HEK293T (cell line): ENCODE measurements around the gene HTT.

Source experiments
- ARNT ChIP-seq: fragments of 450-650 bp; IDR thresholded peaks from 2 replicates; pipeline ENCODE4 v1.6.1; 2017; ENCODE audit warnings: mild to moderate bottlenecking
- BHLHE40 ChIP-seq: fragments of 450-650 bp; IDR thresholded peaks from 2 replicates; pipeline ENCODE4 v1.6.1; 2016; ENCODE audit warnings: mild to moderate bottlenecking, moderate library complexity, borderline replicate concordance
- CTBP1 ChIP-seq: fragments of 450-650 bp; IDR thresholded peaks from 2 replicates; pipeline ENCODE4 v1.6.1; 2016; ENCODE audit warnings: borderline replicate concordance
- ELF4 ChIP-seq: fragments of 450-650 bp; IDR thresholded peaks from 2 replicates; pipeline ENCODE4 v1.6.1; 2017; ENCODE audit warnings: antibody characterized with exemption
- FOXM1 ChIP-seq: fragments of 450-650 bp; IDR thresholded peaks from 2 replicates; pipeline ENCODE4 v1.6.1; 2017; ENCODE audit warnings: mild to moderate bottlenecking, borderline replicate concordance
- HDGF ChIP-seq: fragments of 450-650 bp; IDR thresholded peaks from 2 replicates; pipeline ENCODE4 v1.6.1; 2017; ENCODE audit warnings: antibody characterized with exemption, borderline replicate concordance
- NFRKB ChIP-seq: fragments of 450-650 bp; IDR thresholded peaks from 2 replicates; pipeline ENCODE4 v1.6.1; 2016; ENCODE audit warnings: mild to moderate bottlenecking, moderate library complexity
- SP1 ChIP-seq: fragments of 450-650 bp; IDR thresholded peaks from 2 replicates; pipeline ENCODE4 v1.6.1; 2017
- SUZ12 ChIP-seq: fragments of 450-650 bp; IDR thresholded peaks from 2 replicates; pipeline ENCODE4 v1.6.1; 2016; ENCODE audit warnings: mild to moderate bottlenecking
- TARDBP ChIP-seq: fragments of 450-650 bp; IDR thresholded peaks from 2 replicates; pipeline ENCODE4 v1.6.1; 2016
- ZNF384 ChIP-seq: fragments of 450-650 bp; IDR thresholded peaks from 2 replicates; pipeline ENCODE4 v1.6.1; 2016

DNA sequence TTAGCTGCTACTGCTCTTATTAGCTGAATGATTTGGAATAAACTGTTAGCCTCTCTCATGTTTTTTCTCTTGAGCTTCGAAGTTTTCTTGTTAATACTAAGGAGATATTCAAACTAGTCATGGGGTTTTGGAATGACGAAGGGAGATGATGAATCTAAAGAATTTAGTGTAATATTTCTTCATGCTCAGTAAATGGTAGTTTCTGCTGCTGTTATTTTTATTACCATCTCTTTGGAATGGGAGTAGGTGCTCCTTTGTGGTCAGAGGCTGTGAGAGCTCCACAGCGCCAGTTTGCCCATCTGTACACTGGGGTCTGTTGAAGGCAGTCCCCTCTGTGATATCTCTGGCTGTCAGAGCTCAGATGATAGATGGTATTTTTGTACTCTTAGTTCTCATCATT lies 33.7 kb downstream of the HTT start:
- TF ChIP-seq TARDBP (no peak), FOXM1 (no peak), ELF4 (no peak), CTBP1 (no peak), HDGF (no peak), ARNT (no peak), SP1 (no peak), ZNF384 (no peak), NFRKB (no peak), SUZ12 (no peak), BHLHE40 (no peak)
